Stimulated activated CD8-positive, alpha-beta memory T cell treated with anti-CD3 and anti-CD28 coated beads, Interleukin-7, amount 100 ng/mL, for 24 hours (primary cell): ENCODE data around the gene MNDA.

Source experiments
- DNase-seq: peaks from one replicate; pipeline ENCODE4 v3.0.0-alpha.2; 2020; ENCODE audit warnings: low read depth

Gene MNDA

GRCh38 chr1:158830904-158831507 is at the start of gene MNDA:
Gene MNDA, plus strand, starts transcription at chr1:158831351. Its CDS starts 10,803 bp downstream, at chr1:158842154.
- no peak for DNase-seq

- peak; percentile 11 for DNase-seq
Measured at GRCh38 chr1:158793604-158794003, 37.5 kb upstream of the MNDA start.

GRCh38 chr1:158794247-158794646 is 36.9 kb upstream of the MNDA start:
- no peak for DNase-seq

- DNase-seq: no peak
Measured at GRCh38 chr1:158798531-158798930, 32.6 kb upstream of the MNDA start.

GRCh38 chr1:158799689-158800088 is 31.5 kb upstream of the MNDA start:
- DNase-seq: no peak

- no peak for DNase-seq
Measured at GRCh38 chr1:158800526-158800925, 30.6 kb upstream of the MNDA start.

- DNase-seq: no peak
Measured at GRCh38 chr1:158801396-158801795, 29.8 kb upstream of the MNDA start.

- no peak for DNase-seq
Measured at GRCh38 chr1:158803678-158804077, 27.5 kb upstream of the MNDA start.

GRCh38 chr1:158806916-158807536 is 24.1 kb upstream of the MNDA start:
- DNase-seq: no peak

GRCh38 chr1:158809256-158809655 is 21.9 kb upstream of the MNDA start:
- DNase-seq: no peak

- DNase-seq: no peak
Measured at GRCh38 chr1:158809862-158810261, 21.3 kb upstream of the MNDA start.

- no peak for DNase-seq
Measured at GRCh38 chr1:158810311-158810710, 20.8 kb upstream of the MNDA start.

GRCh38 chr1:158812336-158812735 is 18.8 kb upstream of the MNDA start:
- no peak for DNase-seq

- DNase-seq: no peak
Measured at GRCh38 chr1:158813164-158813563, 18.0 kb upstream of the MNDA start.

GRCh38 chr1:158814970-158815369 is 16.2 kb upstream of the MNDA start:
- DNase-seq: no peak

GRCh38 chr1:158818560-158818959 is 12.6 kb upstream of the MNDA start:
- DNase-seq: no peak

- no peak for DNase-seq
Measured at GRCh38 chr1:158818975-158819431, 12.1 kb upstream of the MNDA start.

- no peak for DNase-seq
Measured at GRCh38 chr1:158819461-158820443, 11.4 kb upstream of the MNDA start.

GRCh38 chr1:158821723-158822122 is 9.4 kb upstream of the MNDA start:
- no peak for DNase-seq

GRCh38 chr1:158830074-158830677 is 975 bp upstream of the MNDA start:
- no peak for DNase-seq

GRCh38 chr1:158833264-158833663 is 2.1 kb downstream of the MNDA start:
- DNase-seq: no peak

GRCh38 chr1:158836038-158836437 is 4.9 kb downstream of the MNDA start:
- no peak for DNase-seq
